Fibroblast of lung (primary cell): ENCODE measurements around the gene NOP9. TPM values are rescaled to one million over a fixed set of nuclear protein-coding genes. Genes with fewer than 3 reads are reported as not detected.

Experiments
- DNase-seq, 2 donors: peaks; one replicate each; pipeline versions ENCODE4 v3.0.0 to v3.0.0-alpha.2; 2010; ENCODE audit warnings: low read depth in 2 of 2
- H2AFZ ChIP-seq: 2 replicates; pipeline ENCODE4 v1.5.1; 2012; ENCODE audit warnings: low read length, control low read depth, inconsistent platforms
- H3K27ac ChIP-seq: 2 replicates; pipeline ENCODE4 v1.5.1; 2011; ENCODE audit warnings: low read length, control low read depth; ENCODE audit not compliant: insufficient read depth
- H3K27me3 ChIP-seq: 2 replicates; pipeline ENCODE4 v1.5.1; 2011; ENCODE audit warnings: mild to moderate bottlenecking, low read length; ENCODE audit not compliant: control insufficient read depth, insufficient read depth
- H3K36me3 ChIP-seq: 2 replicates; pipeline ENCODE4 v1.5.1; 2011; ENCODE audit warnings: low read length; ENCODE audit not compliant: control insufficient read depth, insufficient read depth
- H3K4me1 ChIP-seq: 2 replicates; pipeline ENCODE4 v1.5.1; 2011; ENCODE audit warnings: low read length; ENCODE audit not compliant: control insufficient read depth, insufficient read depth; ENCODE audit errors: extremely low read depth
- H3K4me2 ChIP-seq: 2 replicates; pipeline ENCODE4 v1.5.1; 2011; ENCODE audit warnings: low read length, control low read depth; ENCODE audit not compliant: insufficient read depth; ENCODE audit errors: extremely low read depth
- H3K4me3 ChIP-seq, 4 experiments: fragments of 200-600 bp in 1 of 4; sonication (generic) in 1 of 4; replicated peaks in 1 of 4; 2 replicates each; pipeline ENCODE4 v1.5.1; 2011 to 2016; ENCODE audit warnings: low read length in 4 of 4, low read depth in 3 of 4, mild to moderate bottlenecking in 3 of 4, control low read depth in 2 of 4, inconsistent platforms in 1 of 4, mixed read lengths in 1 of 4; ENCODE audit not compliant: insufficient read depth in 1 of 4; ENCODE audit errors: control extremely low read depth in 1 of 4
- H3K79me2 ChIP-seq: 2 replicates; pipeline ENCODE4 v1.5.1; 2012; ENCODE audit warnings: mild to moderate bottlenecking, low read length, inconsistent platforms; ENCODE audit not compliant: control insufficient read depth, insufficient read depth
- H3K9ac ChIP-seq: 2 replicates; pipeline ENCODE4 v1.5.1; 2011; ENCODE audit warnings: mild to moderate bottlenecking, low read length, control low read depth; ENCODE audit not compliant: insufficient read depth
- H3K9me3 ChIP-seq: 2 replicates; pipeline ENCODE4 v1.5.1; 2012; ENCODE audit warnings: low read depth, low read length; ENCODE audit not compliant: control insufficient read depth, insufficient read depth
- H4K20me1 ChIP-seq: 2 replicates; pipeline ENCODE4 v1.5.1; 2011; ENCODE audit warnings: low read length; ENCODE audit not compliant: control insufficient read depth, insufficient read depth; ENCODE audit errors: extremely low read depth
- CTCF ChIP-seq, 2 donors: IDR thresholded peaks in 1 of 2; conservative IDR thresholded peaks in 1 of 2; 1 replicate in 1 of 2; 2 replicates in 1 of 2; pipeline ENCODE4 v1.5.1; 2011 to 2012; ENCODE audit warnings: low read length in 2 of 2, control low read depth in 1 of 2, inconsistent platforms in 1 of 2, low read depth in 1 of 2, mild to moderate bottlenecking in 1 of 2
- EZH2 ChIP-seq: IDR thresholded peaks from 2 replicates; pipeline ENCODE4 v1.5.1; 2012; ENCODE audit warnings: low read length, control low read depth, mild to moderate bottlenecking; ENCODE audit errors: missing control alignments
- polyA plus RNA-seq, 2 donors: library from polyadenylated mRNA; depleted of rRNA in 1 of 2; stranded (reverse) in 1 of 2; unstranded in 1 of 2; fragments of >200 nt; gene quantifications; 2 replicates each; pipeline ENCODE4 v1.2.1, GENCODE V29; 2011 to 2012; ENCODE audit warnings: missing spikeins in 1 of 2
- total RNA-seq: library from RNA; depleted of rRNA; stranded (reverse); fragments of >200 nt; gene quantifications from 2 replicates; pipeline ENCODE4 v1.2.1, GENCODE V29; 2014

The NOP9 gene
- total and polyA plus RNA-seq, 2 donors (not counting 1 experiment from before 2014, with no cell fraction given) = 8.0 to 16.2 TPM

DNA sequence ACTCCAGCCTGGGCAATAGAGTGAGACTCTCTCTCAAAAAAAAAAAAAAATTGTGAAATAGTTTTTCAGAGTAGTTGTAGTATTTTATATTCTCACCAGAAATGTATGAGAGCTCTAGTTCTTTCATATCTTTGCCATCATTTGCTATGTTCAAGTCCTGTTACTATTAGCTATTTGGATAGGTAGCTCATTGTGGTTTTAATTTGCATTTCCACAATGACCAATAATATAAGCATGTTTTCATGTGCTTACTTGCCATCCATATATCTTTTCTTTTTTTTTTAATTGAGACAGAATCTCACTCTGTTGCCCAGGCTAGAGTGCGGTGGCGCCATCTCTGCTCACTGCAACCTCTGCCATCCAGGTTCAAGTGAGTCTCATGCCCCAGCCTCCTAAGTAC is 48.5 kb downstream of the NOP9 start:
- H2AFZ ChIP-seq = no peak overlapping the region
- no peaks in the 10 kb centered on the region for H3K36me3 ChIP-seq
- no peak overlapping the region for H3K4me3 ChIP-seq
- peaks cover 4% of the 10 kb centered on the region for H3K27me3 ChIP-seq
- H3K9ac ChIP-seq = no peak overlapping the region
- peaks cover 2% of the 10 kb centered on the region for H3K4me1 ChIP-seq
- DNase-seq = no peak
- H3K79me2 ChIP-seq = no peaks in the 10 kb centered on the region
- H3K4me2 ChIP-seq = no peak overlapping the region
- H3K27ac ChIP-seq = no peak overlapping the region
- no peaks in the 10 kb centered on the region for H4K20me1 ChIP-seq
- H3K9me3 ChIP-seq = no peaks in the 10 kb centered on the region
- TF ChIP-seq CTCF (conservative IDR thresholded peaks at IDR 0.05 in 1 of 2, IDR thresholded peaks at IDR 0.05 in 1 of 2; ENCODE audit: low read depth in 1 of 2, low read length in 2 of 2) (no peak), EZH2 (no peak)

DNA sequence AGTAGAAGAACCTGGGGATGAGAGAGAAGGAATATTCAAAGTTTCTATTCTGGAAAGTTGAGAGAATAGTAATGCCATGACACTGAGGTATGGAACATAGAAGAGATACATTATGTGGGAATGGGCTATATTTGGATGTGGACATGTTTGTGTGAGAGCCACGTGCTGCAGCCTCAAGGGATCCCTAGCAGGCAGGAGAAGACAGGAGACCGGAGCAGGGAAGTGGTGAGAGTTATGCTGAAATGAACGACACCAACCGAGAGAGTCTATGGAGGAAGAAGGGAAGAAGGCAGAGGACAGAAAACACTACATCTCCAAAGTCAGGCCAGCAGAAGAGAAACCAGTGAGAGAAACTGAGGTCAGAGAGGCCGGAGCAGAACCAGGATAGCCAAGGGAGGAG is 50.1 kb downstream of the NOP9 start:
- no peak overlapping the region for H3K4me2 ChIP-seq
- H3K4me1 ChIP-seq = peaks cover 8% of the 10 kb centered on the region
- H4K20me1 ChIP-seq = no peaks in the 10 kb centered on the region
- H3K79me2 ChIP-seq = no peaks in the 10 kb centered on the region
- no peak overlapping the region for H3K4me3 ChIP-seq
- no peak overlapping the region for H3K9ac ChIP-seq
- no peak for DNase-seq
- no peak overlapping the region for H3K27ac ChIP-seq
- no peaks in the 10 kb centered on the region for H3K9me3 ChIP-seq
- no peak for TF ChIP-seq EZH2
- no peak for TF ChIP-seq CTCF (conservative IDR thresholded peaks at IDR 0.05 in 1 of 2, IDR thresholded peaks at IDR 0.05 in 1 of 2; ENCODE audit: low read depth in 1 of 2, low read length in 2 of 2)
- no peak overlapping the region for H2AFZ ChIP-seq
- H3K36me3 ChIP-seq = no peaks in the 10 kb centered on the region
- peaks cover 4% of the 10 kb centered on the region for H3K27me3 ChIP-seq

DNA sequence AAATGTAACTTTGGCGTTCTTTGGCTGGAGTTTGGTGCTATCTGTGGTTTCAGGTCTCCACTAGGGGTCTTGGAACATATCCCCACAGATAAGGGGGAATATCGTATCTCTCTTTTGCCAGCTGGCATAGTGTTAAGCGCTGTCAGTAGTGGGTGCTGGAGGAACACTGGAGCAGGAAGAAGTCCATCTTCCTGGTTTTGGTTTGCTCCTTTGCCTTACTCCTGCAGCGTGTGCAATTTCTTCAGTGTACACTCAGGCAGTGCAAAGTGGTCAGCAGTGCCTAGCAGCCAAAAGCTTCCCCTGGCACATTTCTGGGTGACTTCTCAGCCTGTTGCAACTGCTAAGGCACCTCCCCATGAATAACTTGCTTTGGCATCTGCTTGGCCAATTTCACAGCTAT is 51.9 kb downstream of the NOP9 start:
- no peaks in the 10 kb centered on the region for H3K79me2 ChIP-seq
- no peak overlapping the region for H3K9ac ChIP-seq
- H3K9me3 ChIP-seq = no peaks in the 10 kb centered on the region
- no peaks in the 10 kb centered on the region for H4K20me1 ChIP-seq
- H3K4me2 ChIP-seq = peak overlapping the region; percentile 11
- no peaks in the 10 kb centered on the region for H3K36me3 ChIP-seq
- no peak overlapping the region for H3K4me3 ChIP-seq
- peaks cover 4% of the 10 kb centered on the region for H3K27me3 ChIP-seq
- peaks cover 8% of the 10 kb centered on the region for H3K4me1 ChIP-seq
- H2AFZ ChIP-seq = no peak overlapping the region
- TF ChIP-seq EZH2 (no peak), CTCF (conservative IDR thresholded peaks at IDR 0.05 in 1 of 2, IDR thresholded peaks at IDR 0.05 in 1 of 2; ENCODE audit: low read depth in 1 of 2, low read length in 2 of 2) (peak in 1 of 2 donors; percentile 21)
- peak in 1 of 2 donors; percentile 54 for DNase-seq
- H3K27ac ChIP-seq = no peak overlapping the region
